ENCODE results near the gene SLC34A1.
"Not testable (repeated sequence)": the region's sequence is repeated elsewhere in the genome, so short reads cannot be mapped to it uniquely, and the experiment has no call there.

The SLC34A1 gene

DNA sequence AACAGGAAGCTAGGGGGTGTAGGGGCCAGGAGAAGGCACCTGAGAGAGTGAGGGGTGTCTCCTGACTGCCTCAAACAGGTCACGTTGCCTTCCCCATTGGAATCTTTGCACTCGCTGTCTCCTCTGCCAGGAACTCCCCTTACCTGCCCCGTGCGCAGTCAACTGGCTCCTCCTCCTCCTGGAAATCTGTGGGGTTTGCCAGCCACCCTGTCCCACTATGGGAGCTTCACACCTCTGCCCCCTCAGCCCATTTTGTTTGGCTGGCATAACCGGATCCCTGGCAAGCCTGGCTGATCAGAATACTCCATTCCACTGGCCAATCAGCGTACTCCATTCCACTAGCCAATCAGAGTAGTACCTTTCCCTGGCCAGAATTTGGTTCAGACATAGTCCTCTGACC, 10.4 kb upstream of the SLC34A1 start:
- H3K4me3 ChIP-seq (ENCODE audit: low read depth, low read length, poor library complexity, severe bottlenecking): no peak overlapping the region
- no peak overlapping the region for H3K9ac ChIP-seq (ENCODE audit: low read length)
- H3K27me3 ChIP-seq (ENCODE audit: insufficient read depth, low read length): no peaks in the 10 kb centered on the region
- H3F3A ChIP-seq (ENCODE audit: insufficient read depth, low read length): no peaks in the 10 kb centered on the region
- no peaks in the 10 kb centered on the region for H3K9me3 ChIP-seq (ENCODE audit: low read length)
- H2AFZ ChIP-seq (ENCODE audit: low read length): no peak overlapping the region
- TF ChIP-seq, protein P1, sequence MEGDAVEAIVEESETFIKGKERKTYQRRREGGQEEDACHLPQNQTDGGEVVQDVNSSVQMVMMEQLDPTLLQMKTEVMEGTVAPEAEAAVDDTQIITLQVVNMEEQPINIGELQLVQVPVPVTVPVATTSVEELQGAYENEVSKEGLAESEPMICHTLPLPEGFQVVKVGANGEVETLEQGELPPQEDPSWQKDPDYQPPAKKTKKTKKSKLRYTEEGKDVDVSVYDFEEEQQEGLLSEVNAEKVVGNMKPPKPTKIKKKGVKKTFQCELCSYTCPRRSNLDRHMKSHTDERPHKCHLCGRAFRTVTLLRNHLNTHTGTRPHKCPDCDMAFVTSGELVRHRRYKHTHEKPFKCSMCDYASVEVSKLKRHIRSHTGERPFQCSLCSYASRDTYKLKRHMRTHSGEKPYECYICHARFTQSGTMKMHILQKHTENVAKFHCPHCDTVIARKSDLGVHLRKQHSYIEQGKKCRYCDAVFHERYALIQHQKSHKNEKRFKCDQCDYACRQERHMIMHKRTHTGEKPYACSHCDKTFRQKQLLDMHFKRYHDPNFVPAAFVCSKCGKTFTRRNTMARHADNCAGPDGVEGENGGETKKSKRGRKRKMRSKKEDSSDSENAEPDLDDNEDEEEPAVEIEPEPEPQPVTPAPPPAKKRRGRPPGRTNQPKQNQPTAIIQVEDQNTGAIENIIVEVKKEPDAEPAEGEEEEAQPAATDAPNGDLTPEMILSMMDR (IDR thresholded peaks at IDR 0.05; ENCODE audit: low read length): no peak
- TF ChIP-seq EZH2 (IDR thresholded peaks at IDR 0.05; ENCODE audit: borderline replicate concordance, low read length): no peak
- H3K4me2 ChIP-seq (ENCODE audit: low read length): no peak overlapping the region
- H3K27ac ChIP-seq (ENCODE audit: low read depth, low read length, poor library complexity, severe bottlenecking): no peak overlapping the region
- no peaks in the 10 kb centered on the region for H3K9me2 ChIP-seq (ENCODE audit: low read depth, low read length)
- no peaks in the 10 kb centered on the region for H4K20me1 ChIP-seq (ENCODE audit: insufficient read depth, low read length)
- peaks cover 14% of the 10 kb centered on the region for H3K36me3 ChIP-seq (ENCODE audit: insufficient read depth, low read length)
- peaks cover 23% of the 10 kb centered on the region for H3K4me1 ChIP-seq (ENCODE audit: insufficient read depth, low read length, severe bottlenecking)
- H3K79me2 ChIP-seq (ENCODE audit: insufficient read depth, low read length): no peaks in the 10 kb centered on the region

DNA sequence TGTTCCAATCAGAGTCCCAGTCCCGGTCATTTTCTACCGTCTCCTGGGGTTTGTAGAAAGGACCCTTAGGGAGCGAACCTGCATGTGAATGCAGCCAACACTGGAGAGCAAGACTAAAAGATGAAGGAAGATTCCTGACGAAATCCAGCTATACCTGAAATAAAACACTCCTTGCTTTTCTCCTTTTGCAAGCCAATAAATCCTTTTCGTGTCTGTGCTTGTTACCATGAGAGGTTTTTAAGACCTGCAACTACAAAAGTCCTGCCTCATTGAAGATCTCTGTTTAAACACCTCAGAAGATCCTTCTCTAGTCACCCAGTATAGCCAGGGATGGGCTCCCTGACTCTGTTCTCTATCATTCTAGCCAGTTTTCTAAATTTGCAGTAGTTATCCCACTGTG, 10.0 kb upstream of the SLC34A1 start:
- no peak overlapping the region for H3K9ac ChIP-seq (ENCODE audit: low read length)
- no peaks in the 10 kb centered on the region for H3K9me3 ChIP-seq (ENCODE audit: low read length)
- no peaks in the 10 kb centered on the region for H4K20me1 ChIP-seq (ENCODE audit: insufficient read depth, low read length)
- H3F3A ChIP-seq (ENCODE audit: insufficient read depth, low read length): no peaks in the 10 kb centered on the region
- no peak overlapping the region for H3K4me2 ChIP-seq (ENCODE audit: low read length)
- no peak overlapping the region for H3K27ac ChIP-seq (ENCODE audit: low read depth, low read length, poor library complexity, severe bottlenecking)
- H2AFZ ChIP-seq (ENCODE audit: low read length): no peak overlapping the region
- no peaks in the 10 kb centered on the region for H3K79me2 ChIP-seq (ENCODE audit: insufficient read depth, low read length)
- H3K9me2 ChIP-seq (ENCODE audit: low read depth, low read length): no peaks in the 10 kb centered on the region
- no peak overlapping the region for H3K4me3 ChIP-seq (ENCODE audit: low read depth, low read length, poor library complexity, severe bottlenecking)
- peaks cover 12% of the 10 kb centered on the region for H3K36me3 ChIP-seq (ENCODE audit: insufficient read depth, low read length)
- no peaks in the 10 kb centered on the region for H3K27me3 ChIP-seq (ENCODE audit: insufficient read depth, low read length)
- peaks cover 20% of the 10 kb centered on the region for H3K4me1 ChIP-seq (ENCODE audit: insufficient read depth, low read length, severe bottlenecking)
- TF ChIP-seq, protein P1 (IDR thresholded peaks at IDR 0.05; ENCODE audit: low read length): no peak
- TF ChIP-seq EZH2 (IDR thresholded peaks at IDR 0.05; ENCODE audit: borderline replicate concordance, low read length): no peak

DNA sequence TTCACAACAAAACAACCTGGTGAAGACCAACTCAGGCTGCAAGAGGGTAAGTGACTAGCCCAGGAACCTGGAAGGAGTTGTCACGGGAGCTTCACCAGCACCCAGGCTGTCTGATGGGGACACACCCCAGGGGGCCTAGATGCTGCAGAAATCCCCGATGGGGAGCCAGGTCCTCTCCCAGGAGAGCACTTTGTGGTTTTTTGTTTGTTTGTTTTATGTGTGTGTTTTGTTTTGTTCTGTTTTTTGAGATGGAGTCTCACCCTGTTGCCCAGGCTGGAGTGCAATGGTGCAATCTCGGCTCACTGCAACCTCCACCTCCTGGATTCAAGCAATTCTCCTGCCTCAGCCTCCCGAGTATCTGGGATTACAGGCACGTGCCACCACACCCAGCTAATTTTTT, 8.7 kb upstream of the SLC34A1 start:
- H3K27ac ChIP-seq (ENCODE audit: low read depth, low read length, poor library complexity, severe bottlenecking); H3F3A ChIP-seq (ENCODE audit: insufficient read depth, low read length): not testable (repeated sequence)

DNA sequence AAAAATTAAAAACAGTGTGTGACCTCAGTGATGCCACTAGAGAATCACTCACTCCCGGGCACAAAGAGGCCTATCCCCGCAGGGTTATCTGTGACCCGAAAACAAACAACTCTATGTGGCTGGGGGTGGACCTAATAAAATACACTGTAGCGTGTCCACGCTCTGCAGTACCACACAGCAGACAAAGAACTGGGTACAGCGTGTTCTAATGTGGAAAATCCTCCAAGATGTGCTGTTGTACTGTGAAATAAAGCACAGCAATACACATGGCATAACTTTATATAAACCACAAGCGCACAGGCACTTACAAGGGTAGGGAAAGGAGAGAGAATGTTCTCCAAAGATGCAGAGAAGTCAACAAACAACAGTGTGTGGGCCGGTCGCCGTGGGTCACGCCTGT, 8.1 kb upstream of the SLC34A1 start:
- H3K9me3 ChIP-seq (ENCODE audit: low read length): no peaks in the 10 kb centered on the region
- H3K9me2 ChIP-seq (ENCODE audit: low read depth, low read length): no peaks in the 10 kb centered on the region
- no peak overlapping the region for H3K4me2 ChIP-seq (ENCODE audit: low read length)
- H2AFZ ChIP-seq (ENCODE audit: low read length): no peak overlapping the region
- H3K4me3 ChIP-seq (ENCODE audit: low read depth, low read length, poor library complexity, severe bottlenecking): no peak overlapping the region
- no peak overlapping the region for H3K27ac ChIP-seq (ENCODE audit: low read depth, low read length, poor library complexity, severe bottlenecking)
- peaks cover 6% of the 10 kb centered on the region for H3K4me1 ChIP-seq (ENCODE audit: insufficient read depth, low read length, severe bottlenecking)
- no peaks in the 10 kb centered on the region for H3F3A ChIP-seq (ENCODE audit: insufficient read depth, low read length)
- no peak overlapping the region for H3K9ac ChIP-seq (ENCODE audit: low read length)
- H3K36me3 ChIP-seq (ENCODE audit: insufficient read depth, low read length): peaks cover 12% of the 10 kb centered on the region
- no peaks in the 10 kb centered on the region for H3K27me3 ChIP-seq (ENCODE audit: insufficient read depth, low read length)
- H4K20me1 ChIP-seq (ENCODE audit: insufficient read depth, low read length): no peaks in the 10 kb centered on the region
- TF ChIP-seq, protein P1 (IDR thresholded peaks at IDR 0.05; ENCODE audit: low read length): no peak
- TF ChIP-seq EZH2 (IDR thresholded peaks at IDR 0.05; ENCODE audit: borderline replicate concordance, low read length): no peak
- no peaks in the 10 kb centered on the region for H3K79me2 ChIP-seq (ENCODE audit: insufficient read depth, low read length)

More for the DNA sequence above, 8.7 kb upstream of the SLC34A1 start:
- not testable (repeated sequence) for H3K9me3 ChIP-seq (ENCODE audit: low read length); H4K20me1 ChIP-seq (ENCODE audit: insufficient read depth, low read length); H3K79me2 ChIP-seq (ENCODE audit: insufficient read depth, low read length); H3K4me1 ChIP-seq (ENCODE audit: insufficient read depth, low read length, severe bottlenecking); H3K9ac ChIP-seq (ENCODE audit: low read length); H2AFZ ChIP-seq (ENCODE audit: low read length); H3K4me2 ChIP-seq (ENCODE audit: low read length); H3K9me2 ChIP-seq (ENCODE audit: low read depth, low read length); H3K4me3 ChIP-seq (ENCODE audit: low read depth, low read length, poor library complexity, severe bottlenecking); H3K27me3 ChIP-seq (ENCODE audit: insufficient read depth, low read length)
- peaks cover 12% of the 10 kb centered on the region for H3K36me3 ChIP-seq (ENCODE audit: insufficient read depth, low read length)

Measured in OCI-LY1 (cell line).